Lower lobe of right lung (tissue), 2 donors: ENCODE data around the gene SAMM50. TPM values are rescaled to one million over a fixed set of nuclear protein-coding genes. Genes with fewer than 3 reads are reported as not detected.

ENCODE experiments used
- ATAC-seq, 2 donors: fragments of 200-7000 bp; cut with Tn5 transposase; one replicate each; pipeline ENCODE4 v1.9.1; 2020 to 2022; ENCODE audit warnings: mild to moderate bottlenecking in 2 of 2, moderate library complexity in 2 of 2
- DNase-seq: peaks from one replicate; pipeline ENCODE4 v3.0.0-alpha.2; 2020
- H3K27ac ChIP-seq: fragments of 200-600 bp; one replicate; pipeline ENCODE4 v1.8.0; 2022
- H3K27me3 ChIP-seq: fragments of 200-600 bp; one replicate; pipeline ENCODE4 v1.8.0; 2022; ENCODE audit warnings: low read depth
- H3K36me3 ChIP-seq: fragments of 200-600 bp; one replicate; pipeline ENCODE4 v1.8.0; 2022; ENCODE audit warnings: mild to moderate bottlenecking
- H3K4me1 ChIP-seq: fragments of 200-600 bp; one replicate; pipeline ENCODE4 v1.8.0; 2022
- H3K4me3 ChIP-seq: fragments of 200-600 bp; one replicate; pipeline ENCODE4 v1.8.0; 2022; ENCODE audit warnings: mild to moderate bottlenecking
- H3K9me3 ChIP-seq: fragments of 200-600 bp; one replicate; pipeline ENCODE4 v1.8.0; 2022
- intact Hi-C: fragments of 100-400 bp; cut with DNase I; formaldehyde crosslinking; loops from one replicate; pipeline ENCODE4 v1.11.0; 2022
- total RNA-seq: library from RNA; stranded (reverse); fragmentation: NEBNext Ultra II Directional; extraction: Animal tissue kit (Norgen Biotek cat#: 25700); gene quantifications from one replicate; pipeline ENCODE4 v1.2.1, GENCODE V29; 2021
- TF ChIP-seq, protein P1 (sequence below): fragments of 200-600 bp; IDR thresholded peaks from one replicate; pipeline ENCODE4 v1.8.0; 2022; ENCODE audit warnings: antibody characterized with exemption, mild to moderate bottlenecking
- donor health status: DM: no; HTN: yes; CAD: no; lungs with severe emphysema.

SAMM50 gene
- total RNA-seq, 1 donor from 2014 or later: 28.5 TPM

DNA sequence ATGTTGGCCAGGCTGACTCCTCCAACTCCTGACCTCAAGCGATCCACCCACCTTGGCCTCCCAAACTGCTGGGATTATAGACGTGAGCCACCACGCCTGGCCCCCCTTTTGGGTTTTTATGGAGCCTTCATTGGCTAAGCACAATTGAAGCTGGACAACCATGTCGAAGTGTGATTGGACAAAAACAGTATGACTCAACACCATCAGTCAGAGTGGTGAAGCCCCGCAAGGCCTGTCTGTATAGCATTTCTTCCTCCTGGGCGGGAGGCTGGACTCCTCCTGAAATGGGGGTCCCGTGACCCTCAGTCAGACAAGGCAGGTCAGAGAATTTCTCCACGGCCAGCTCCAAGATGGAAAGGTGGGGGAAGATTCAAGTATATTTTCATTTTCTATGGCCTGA, 65.7 kb downstream of the SAMM50 start:
- DNase-seq: peak; percentile 17
- no peaks in the 10 kb centered on the region for H3K27me3 ChIP-seq
- no peak overlapping the region for H3K27ac ChIP-seq
- peaks cover 15% of the 10 kb centered on the region for H3K4me1 ChIP-seq
- TF ChIP-seq, protein P1, sequence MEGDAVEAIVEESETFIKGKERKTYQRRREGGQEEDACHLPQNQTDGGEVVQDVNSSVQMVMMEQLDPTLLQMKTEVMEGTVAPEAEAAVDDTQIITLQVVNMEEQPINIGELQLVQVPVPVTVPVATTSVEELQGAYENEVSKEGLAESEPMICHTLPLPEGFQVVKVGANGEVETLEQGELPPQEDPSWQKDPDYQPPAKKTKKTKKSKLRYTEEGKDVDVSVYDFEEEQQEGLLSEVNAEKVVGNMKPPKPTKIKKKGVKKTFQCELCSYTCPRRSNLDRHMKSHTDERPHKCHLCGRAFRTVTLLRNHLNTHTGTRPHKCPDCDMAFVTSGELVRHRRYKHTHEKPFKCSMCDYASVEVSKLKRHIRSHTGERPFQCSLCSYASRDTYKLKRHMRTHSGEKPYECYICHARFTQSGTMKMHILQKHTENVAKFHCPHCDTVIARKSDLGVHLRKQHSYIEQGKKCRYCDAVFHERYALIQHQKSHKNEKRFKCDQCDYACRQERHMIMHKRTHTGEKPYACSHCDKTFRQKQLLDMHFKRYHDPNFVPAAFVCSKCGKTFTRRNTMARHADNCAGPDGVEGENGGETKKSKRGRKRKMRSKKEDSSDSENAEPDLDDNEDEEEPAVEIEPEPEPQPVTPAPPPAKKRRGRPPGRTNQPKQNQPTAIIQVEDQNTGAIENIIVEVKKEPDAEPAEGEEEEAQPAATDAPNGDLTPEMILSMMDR: no peak
- H3K36me3 ChIP-seq: no peaks in the 10 kb centered on the region
- H3K9me3 ChIP-seq: no peaks in the 10 kb centered on the region
- no peak for ATAC-seq
- intact Hi-C loops: no loop called here
- H3K4me3 ChIP-seq: no peak overlapping the region

DNA sequence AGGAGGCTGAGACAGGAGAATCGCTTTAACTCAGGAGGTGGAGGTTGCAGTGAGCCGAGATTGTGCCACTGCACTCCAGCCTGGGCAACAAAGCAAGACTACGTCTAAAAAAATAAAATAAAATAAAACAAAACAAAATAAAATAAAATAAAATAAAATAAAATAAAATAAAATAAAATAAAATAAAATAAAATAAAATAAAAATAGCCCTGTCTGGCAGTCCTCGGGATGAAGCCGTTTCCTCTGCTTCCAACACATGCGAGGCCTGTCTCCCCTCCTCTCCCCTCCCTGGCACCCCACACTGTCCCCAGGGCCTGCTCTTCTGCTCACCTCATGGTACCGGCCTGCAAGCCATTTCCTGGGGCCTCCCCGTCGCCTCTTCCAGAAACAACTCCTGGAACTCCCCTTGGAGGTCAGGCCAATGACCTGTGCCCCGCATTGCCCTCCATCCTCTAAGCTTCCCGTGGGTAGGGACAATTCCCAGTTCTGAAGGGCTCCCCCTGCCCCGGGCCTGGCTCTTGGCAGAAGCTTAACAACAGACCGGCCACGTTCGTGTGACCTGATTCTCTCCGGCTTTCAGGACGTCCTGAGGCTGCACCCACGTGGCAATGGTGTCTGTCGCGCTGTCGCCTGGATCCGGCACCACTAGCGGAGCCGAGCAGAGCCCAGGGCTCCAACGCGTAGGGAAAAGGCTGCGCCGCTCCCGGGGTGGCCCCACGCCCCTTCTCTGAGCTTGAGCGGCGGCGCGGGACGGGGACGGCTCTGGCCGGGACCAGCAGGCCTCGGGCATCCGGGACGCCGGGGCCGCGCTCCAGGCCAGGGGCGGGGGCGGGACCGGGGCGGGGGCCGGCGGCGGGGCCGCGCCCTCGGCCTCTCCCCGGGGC, 68.4 kb downstream of the SAMM50 start:
- intact Hi-C loops: no loop called here
- Histone ChIP-seq H3K27me3 (no peaks in the 10 kb centered on the region), H3K4me3 (peak overlapping the region; percentile 66), H3K9me3 (no peaks in the 10 kb centered on the region), H3K4me1 (peaks cover 37% of the 10 kb centered on the region), H3K27ac (peak overlapping the region; percentile 84), H3K36me3 (no peaks in the 10 kb centered on the region)
- TF ChIP-seq, protein P1: no peak
- peak; percentile 60 for DNase-seq
- peak; percentile 48 to 49 for ATAC-seq

DNA sequence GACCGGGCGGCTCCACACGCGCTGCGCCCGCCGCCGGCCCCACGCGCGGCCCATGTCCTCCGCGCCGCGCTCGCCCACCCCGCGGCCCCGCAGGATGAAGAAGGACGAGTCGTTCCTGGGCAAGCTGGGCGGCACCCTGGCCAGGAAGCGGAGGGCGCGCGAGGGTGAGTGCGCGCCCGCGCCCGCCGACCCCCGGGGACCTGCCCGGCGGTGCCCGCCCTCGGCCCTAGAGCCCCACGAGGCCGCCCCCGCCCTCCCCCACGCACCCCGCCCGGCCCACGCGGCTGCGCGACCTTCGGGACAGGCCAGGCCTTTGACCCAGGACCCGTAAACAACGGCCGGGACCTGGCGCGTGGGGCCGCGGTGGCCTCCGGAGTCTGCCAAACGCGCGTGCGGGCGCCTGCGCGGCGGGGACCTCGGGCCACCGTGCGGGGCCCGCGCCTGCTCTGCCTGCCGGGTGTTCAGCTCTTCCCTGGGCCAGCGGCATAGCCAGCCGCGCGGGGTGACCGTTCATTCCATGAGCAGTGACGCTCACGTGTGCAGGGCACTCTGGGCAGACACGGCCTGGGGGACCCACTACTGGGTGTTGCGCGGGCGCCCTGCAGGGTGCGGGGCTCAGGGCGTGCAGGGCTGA, 69.2 kb downstream of the SAMM50 start, which contains the start of gene PARVB:
Gene PARVB, plus strand, starts transcription at position 15 of the 634 bp plus-strand sequence. Its CDS starts 38 bp downstream, at position 53.
- TF ChIP-seq, protein P1: no peak
- ATAC-seq: peak; percentile 28 to 31
- Histone ChIP-seq H3K27me3 (no peaks in the 10 kb centered on the region), H3K9me3 (no peaks in the 10 kb centered on the region), H3K4me3 (peak within 1 kb of the TSS; percentile 66), H3K4me1 (peaks cover 43% of the 10 kb centered on the region), H3K27ac (peak within 1 kb of the TSS; percentile 93), H3K36me3 (no peaks in the 10 kb centered on the region)
- DNase-seq: peak; percentile 51
- intact Hi-C loops: no loop called here

DNA sequence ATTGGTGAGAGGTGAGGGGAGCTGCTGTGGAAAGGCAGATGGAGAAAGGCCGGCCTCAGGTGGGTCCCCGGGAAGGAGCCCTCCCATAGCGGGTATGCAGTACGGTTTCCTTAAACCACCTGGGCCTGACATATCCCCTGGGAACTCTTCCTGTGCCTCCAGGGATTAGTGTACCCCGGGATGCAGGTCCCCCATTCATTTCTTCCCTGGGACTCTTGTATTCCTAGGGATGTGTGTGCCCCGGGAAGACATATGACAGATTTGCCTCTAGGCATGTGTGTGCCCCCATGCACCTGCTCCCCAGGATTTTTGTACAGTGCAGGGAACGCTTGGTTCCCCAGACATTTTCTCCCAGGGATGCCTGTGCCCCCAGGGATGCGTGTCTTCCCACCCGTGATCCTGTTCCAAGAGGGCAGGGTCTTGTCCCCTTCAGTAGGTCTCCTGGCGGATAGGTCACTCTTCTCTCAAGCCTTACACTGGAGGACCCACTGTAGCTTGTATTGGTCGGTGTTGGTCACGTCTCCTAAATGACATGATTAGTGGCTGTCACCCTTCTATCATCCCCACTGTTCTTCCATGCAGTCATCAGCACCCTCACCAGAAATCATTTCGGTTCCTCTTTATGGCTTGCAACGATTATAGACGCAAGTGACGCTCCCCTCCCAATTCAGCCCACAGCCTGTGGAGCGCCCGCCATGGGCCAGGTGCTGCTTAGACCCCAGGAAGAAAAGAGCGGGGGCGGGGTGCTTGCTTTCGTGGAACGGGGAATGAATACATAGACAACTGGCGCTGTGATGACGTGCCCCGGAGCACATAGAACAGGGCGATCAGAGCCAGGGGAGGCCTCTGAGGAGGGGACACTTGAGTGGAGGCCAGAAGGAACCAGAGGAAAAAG, 70.2 kb downstream of the SAMM50 start:
- H3K4me1 ChIP-seq: peaks cover 53% of the 10 kb centered on the region
- no peaks in the 10 kb centered on the region for H3K9me3 ChIP-seq
- ATAC-seq (peak; percentile 52 to 60), DNase-seq (peak; percentile 62)
- intact Hi-C loops: no loop called here
- H3K27me3 ChIP-seq: no peaks in the 10 kb centered on the region
- H3K4me3 ChIP-seq: peak overlapping the region; percentile 66
- H3K36me3 ChIP-seq: no peaks in the 10 kb centered on the region
- peak overlapping the region; percentile 93 for H3K27ac ChIP-seq
- TF ChIP-seq, protein P1: no peak

DNA sequence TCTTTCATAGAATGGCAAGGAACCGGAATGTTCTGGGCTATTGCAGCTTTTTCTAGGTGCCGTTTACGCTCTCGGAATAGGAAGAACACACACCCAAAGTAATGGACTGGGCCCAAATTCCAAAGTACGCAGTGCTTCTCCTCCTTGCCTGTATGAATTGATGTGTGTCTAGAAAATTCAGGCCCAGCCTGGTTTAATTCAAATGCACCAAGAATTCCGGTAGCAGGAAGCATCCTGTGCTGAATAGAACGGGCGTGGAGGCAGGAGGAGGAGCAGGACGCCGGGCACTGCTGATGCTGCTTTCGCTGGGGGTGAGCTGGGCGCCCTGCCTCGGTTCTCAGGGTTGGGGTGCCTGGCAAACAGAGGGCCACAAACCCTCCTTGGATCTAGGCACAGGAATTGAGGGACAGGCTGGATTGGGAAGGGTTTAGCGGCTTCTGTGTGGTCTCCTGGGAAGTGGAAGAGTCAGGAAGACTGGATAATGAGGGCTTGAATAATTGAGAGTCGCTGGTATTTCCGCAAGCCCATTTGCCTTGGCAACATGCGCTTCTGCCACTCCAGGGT, 70.9 kb downstream of the SAMM50 start:
- TF ChIP-seq, protein P1: no peak
- peak; percentile 36 for DNase-seq
- intact Hi-C loops: no loop called here
- no peaks in the 10 kb centered on the region for H3K9me3 ChIP-seq
- no peaks in the 10 kb centered on the region for H3K36me3 ChIP-seq
- peak overlapping the region; percentile 66 for H3K4me3 ChIP-seq
- no peaks in the 10 kb centered on the region for H3K27me3 ChIP-seq
- ATAC-seq: no peak
- H3K4me1 ChIP-seq: peaks cover 58% of the 10 kb centered on the region
- H3K27ac ChIP-seq: peak overlapping the region; percentile 93
